B cell (primary cell): ENCODE measurements around the gene LMAN1L. TPM values are rescaled to one million over a fixed set of nuclear protein-coding genes. Genes with fewer than 3 reads are reported as not detected.

ENCODE experiments used
- ATAC-seq: fragments of 200-7000 bp; cut with Tn5 transposase; one replicate; pipeline ENCODE4 v1.10.0; 2021; ENCODE audit warnings: low read depth, mild to moderate bottlenecking, moderate number of reproducible peaks, moderate library complexity
- CTCF ChIA-PET: fragments of 350-600 bp; sonication (Branson Sonifier 250); formaldehyde crosslinking; loops from one replicate; lab custom pipeline; 2021; ENCODE audit warnings: antibody characterized with exemption, inconsistent platforms; lab: Charles Lee
- POLR2A ChIA-PET: fragments of 350-600 bp; sonication (Branson Sonifier 250); formaldehyde crosslinking; loops from one replicate; lab custom pipeline; 2021; ENCODE audit warnings: antibody characterized with exemption; lab: Charles Lee
- DNase-seq: peaks from one replicate; pipeline ENCODE4 v3.0.0; 2013
- H2AFZ ChIP-seq: 2 replicates; pipeline ENCODE4 v1.6.1; 2012; ENCODE audit warnings: mild to moderate bottlenecking, low read depth, low read length; ENCODE audit not compliant: insufficient read depth, poor library complexity, severe bottlenecking
- H3K27ac ChIP-seq, 2 donors: 1 replicate in 1 of 2; 2 replicates in 1 of 2; pipeline ENCODE4 v1.5.1; 2012 to 2013; ENCODE audit warnings: low read length in 2 of 2, mild to moderate bottlenecking in 2 of 2, moderate library complexity in 1 of 2
- H3K27me3 ChIP-seq, 4 experiments: fragments of 200-600 bp in 1 of 4; sonication (generic) in 1 of 4; replicated peaks in 1 of 4; 1 replicate in 2 of 4; 2 replicates in 2 of 4; pipeline versions ENCODE4 v1.6.1 to v1.7.0; 2013 to 2016; ENCODE audit warnings: low read length in 3 of 4, mild to moderate bottlenecking in 2 of 4, mixed read lengths in 1 of 4, moderate library complexity in 1 of 4; ENCODE audit not compliant: insufficient read depth in 4 of 4, control insufficient read depth in 3 of 4; ENCODE audit errors: control extremely low read depth in 1 of 4
- H3K36me3 ChIP-seq, 2 experiments: replicated peaks in 1 of 2; 1 replicate in 1 of 2; 2 replicates in 1 of 2; pipeline versions ENCODE4 v1.6.1 to v1.7.1; 2013; ENCODE audit warnings: low read length in 1 of 2; ENCODE audit not compliant: insufficient read depth in 2 of 2, control insufficient read depth in 1 of 2; ENCODE audit errors: control extremely low read depth in 1 of 2, extremely low read depth in 1 of 2
- H3K4me1 ChIP-seq, 2 donors: fragments of 200-600 bp in 1 of 2; sonication (generic) in 1 of 2; 1 replicate in 1 of 2; 2 replicates in 1 of 2; pipeline versions ENCODE4 v1.5.1 to v1.6.1; 2013 to 2017; ENCODE audit warnings: low read length in 2 of 2; ENCODE audit not compliant: control insufficient read depth in 2 of 2, insufficient read depth in 2 of 2
- H3K4me2 ChIP-seq: replicated peaks from 2 replicates; pipeline ENCODE3; 2012; ENCODE audit warnings: mild to moderate bottlenecking, low read depth, low read length; ENCODE audit not compliant: poor library complexity, severe bottlenecking
- H3K4me3 ChIP-seq, 5 experiments: fragments of 200-600 bp in 1 of 5; sonication (generic) in 1 of 5; 1 replicate in 3 of 5; 2 replicates in 2 of 5; pipeline versions ENCODE4 v1.5.1 to v1.7.0; 2011 to 2016; ENCODE audit warnings: low read length in 4 of 5, mild to moderate bottlenecking in 4 of 5, low read depth in 2 of 5, control low read depth in 1 of 5, moderate library complexity in 1 of 5; ENCODE audit not compliant: insufficient read depth in 1 of 5; ENCODE audit errors: control extremely low read depth in 1 of 5, extremely low read depth in 1 of 5
- H3K79me2 ChIP-seq: fragments of 200-600 bp; sonication (generic); one replicate; pipeline ENCODE4 v1.6.0; 2016; ENCODE audit warnings: low read length; ENCODE audit not compliant: control insufficient read depth, insufficient read depth
- H3K9ac ChIP-seq: fragments of 200-600 bp; sonication (generic); 2 replicates; pipeline ENCODE4 v1.6.1; 2017; ENCODE audit warnings: mild to moderate bottlenecking, low read length, moderate library complexity
- H3K9me3 ChIP-seq, 3 donors: one replicate each; pipeline versions ENCODE4 v1.6.1 to v1.7.1; 2013; ENCODE audit warnings: low read length in 2 of 3; ENCODE audit not compliant: control insufficient read depth in 2 of 3, insufficient read depth in 1 of 3; ENCODE audit errors: control extremely low read depth in 1 of 3
- H4K20me1 ChIP-seq: 2 replicates; pipeline ENCODE4 v1.6.0; 2012; ENCODE audit warnings: mild to moderate bottlenecking, low read length; ENCODE audit not compliant: insufficient read depth, control insufficient read depth, poor library complexity, severe bottlenecking
- H3K27ac Mint-ChIP-seq: one replicate; pipeline ENCODE4 v1.8.0; 2021; ENCODE audit warnings: mixed read lengths
- H3K27me3 Mint-ChIP-seq: one replicate; pipeline ENCODE4 v1.8.0; 2021; ENCODE audit warnings: mixed read lengths
- H3K4me1 Mint-ChIP-seq: one replicate; pipeline ENCODE4 v1.8.0; 2021; ENCODE audit warnings: mixed read lengths
- H3K4me3 Mint-ChIP-seq: one replicate; pipeline ENCODE4 v1.8.0; 2021; ENCODE audit warnings: mixed read lengths
- H3K9me3 Mint-ChIP-seq: one replicate; pipeline ENCODE4 v1.8.0; 2022; ENCODE audit warnings: mixed read lengths; ENCODE audit not compliant: insufficient read depth
- EZH2 ChIP-seq: IDR thresholded peaks from 2 replicates; pipeline ENCODE4 v1.6.1; 2012; ENCODE audit warnings: borderline replicate concordance, low read depth, mild to moderate bottlenecking, moderate library complexity, low read length; ENCODE audit not compliant: insufficient read depth, poor library complexity, severe bottlenecking
- WGBS: methylation state at CpG from one replicate; pipeline ENCODE4 v1.1.5; 2013; ENCODE audit warnings: missing lambda C conversion rate; ENCODE audit not compliant: insufficient coverage; 5-methylcytosine and 5-hydroxymethylcytosine counted together
- intact Hi-C: fragments of 100-400 bp; cut with micrococcal nuclease; formaldehyde crosslinking; loops from one replicate; pipeline ENCODE4 v1.10.0; 2022
- polyA plus RNA-seq: library from polyadenylated mRNA; depleted of rRNA; stranded (reverse); fragments of >200 nt; gene quantifications from 2 replicates; pipeline ENCODE4 v1.2.3, GENCODE V29; 2012
- total RNA-seq, 2 donors: library from RNA; stranded (reverse); fragments of 120-200 nt in 1 of 2; gene quantifications; 1 replicate in 1 of 2; 2 replicates in 1 of 2; pipeline versions ENCODE4 v1.2.3 to v1.2.4, GENCODE V29; 2013 to 2022
- TF ChIP-seq, protein P1 (sequence below): fragments of 200-600 bp; IDR thresholded peaks from one replicate; pipeline ENCODE4 v1.8.0; 2022; ENCODE audit warnings: antibody characterized with exemption, mild to moderate bottlenecking

LMAN1L gene
- total and polyA plus RNA-seq, 2 donors (not counting 1 experiment from before 2014, with no cell fraction given): 0.60 to 1.1 TPM

DNA sequence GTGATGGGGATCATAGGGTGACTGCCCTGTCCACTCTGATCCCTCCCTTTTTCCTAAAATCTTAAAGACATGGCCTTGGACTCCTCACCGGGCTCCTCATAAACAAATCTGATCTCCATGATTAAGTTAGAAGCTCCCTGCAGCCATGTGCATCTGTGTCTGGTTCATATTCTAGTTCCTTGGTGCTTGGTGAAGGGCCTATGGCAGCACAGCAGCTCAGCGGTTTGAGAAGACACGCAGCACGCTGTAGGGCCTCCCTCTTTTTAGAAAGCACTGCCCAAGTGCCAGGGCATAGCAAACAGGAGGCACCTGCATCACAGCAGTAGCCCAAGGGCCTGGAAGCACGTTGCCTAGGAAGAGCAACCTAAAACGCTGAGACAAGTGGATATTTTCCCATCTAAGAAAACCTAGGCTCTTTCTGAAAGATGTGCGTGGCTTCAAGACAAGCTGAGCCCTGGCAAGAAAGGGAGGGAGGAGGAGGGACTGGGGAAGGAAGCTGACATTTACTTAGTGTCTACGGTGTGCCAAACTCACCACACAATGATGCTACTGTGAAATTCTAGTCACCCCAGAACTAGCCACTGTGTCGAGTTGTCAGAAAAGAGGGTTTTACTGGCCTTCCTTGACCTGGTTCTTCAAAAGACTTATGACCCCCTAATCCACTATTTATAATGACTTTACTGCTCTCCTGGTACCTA, 45.2 kb downstream of the LMAN1L start:
- Mint-ChIP-seq H3K4me3 (peak overlapping the region; percentile 69), H3K27ac (peak overlapping the region; percentile 82), H3K9me3 (no peaks in the 10 kb centered on the region), H3K4me1 (peaks cover 40% of the 10 kb centered on the region), H3K27me3 (no peaks in the 10 kb centered on the region)
- Histone ChIP-seq H3K27me3 (no peaks in the 10 kb centered on the region), H3K9me3 (no peaks in the 10 kb centered on the region), H3K27ac (peak overlapping the region in 1 of 2 donors; percentile 67), H3K79me2 (peaks cover 79% of the 10 kb centered on the region), H3K36me3 (peaks cover 0 to 25% of the 10 kb centered on the region in 2 experiments), H3K4me2 (peak overlapping the region; percentile 50), H2AFZ (no peak overlapping the region), H3K9ac (peak overlapping the region; percentile 16), H3K4me3 (no peak overlapping the region), H3K4me1 (peaks cover 34 to 46% of the 10 kb centered on the region in 2 donors), H4K20me1 (peaks cover 96% of the 10 kb centered on the region)
- intact Hi-C loops: loop anchor here (2.0 kb wide), 1 partner anchor 15 kb away; the partner anchor contains the start of gene SCAMP2
- WGBS: 71% methylated on average over 5 of the region's 9 CpGs
- ChIA-PET CTCF (interaction anchor here (0.5 to 4.8 kb wide), 14 partner anchors 9 to 225 kb away, joined by 3 to 23 read pairs (median 4); partner anchors contain the start of genes SCAMP2 and ULK3), POLR2A (interaction anchor here (0.6 to 0.9 kb wide), 3 partner anchors 11 to 16 kb away, joined by 3 to 7 read pairs (median 5); no protein-coding TSS in a partner anchor)
- no peak for TF ChIP-seq EZH2
- TF ChIP-seq, protein P1, sequence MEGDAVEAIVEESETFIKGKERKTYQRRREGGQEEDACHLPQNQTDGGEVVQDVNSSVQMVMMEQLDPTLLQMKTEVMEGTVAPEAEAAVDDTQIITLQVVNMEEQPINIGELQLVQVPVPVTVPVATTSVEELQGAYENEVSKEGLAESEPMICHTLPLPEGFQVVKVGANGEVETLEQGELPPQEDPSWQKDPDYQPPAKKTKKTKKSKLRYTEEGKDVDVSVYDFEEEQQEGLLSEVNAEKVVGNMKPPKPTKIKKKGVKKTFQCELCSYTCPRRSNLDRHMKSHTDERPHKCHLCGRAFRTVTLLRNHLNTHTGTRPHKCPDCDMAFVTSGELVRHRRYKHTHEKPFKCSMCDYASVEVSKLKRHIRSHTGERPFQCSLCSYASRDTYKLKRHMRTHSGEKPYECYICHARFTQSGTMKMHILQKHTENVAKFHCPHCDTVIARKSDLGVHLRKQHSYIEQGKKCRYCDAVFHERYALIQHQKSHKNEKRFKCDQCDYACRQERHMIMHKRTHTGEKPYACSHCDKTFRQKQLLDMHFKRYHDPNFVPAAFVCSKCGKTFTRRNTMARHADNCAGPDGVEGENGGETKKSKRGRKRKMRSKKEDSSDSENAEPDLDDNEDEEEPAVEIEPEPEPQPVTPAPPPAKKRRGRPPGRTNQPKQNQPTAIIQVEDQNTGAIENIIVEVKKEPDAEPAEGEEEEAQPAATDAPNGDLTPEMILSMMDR: no peak
- no peak for DNase-seq
- peak; percentile 55 for ATAC-seq

DNA sequence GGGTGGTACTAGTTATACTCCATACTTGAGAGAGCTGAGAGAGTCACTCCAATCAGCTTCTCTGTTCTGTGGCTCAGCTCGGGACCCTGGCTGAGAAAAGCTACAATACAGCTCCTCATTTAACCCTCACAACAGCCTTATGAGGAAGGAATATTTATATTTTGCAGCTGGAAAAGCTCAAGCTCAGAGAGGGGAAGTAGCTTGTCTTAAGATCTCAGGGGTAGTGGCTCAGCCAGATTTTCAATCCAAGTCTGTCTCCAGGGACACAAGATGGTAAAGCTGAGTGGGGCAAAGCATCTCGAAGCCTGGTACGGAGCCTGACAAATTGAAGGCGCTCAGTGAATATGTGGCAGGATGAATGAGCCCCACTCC, 45.7 kb downstream of the LMAN1L start:
- Mint-ChIP-seq H3K4me3 (peak overlapping the region; percentile 69), H3K4me1 (peaks cover 40% of the 10 kb centered on the region), H3K27me3 (no peaks in the 10 kb centered on the region), H3K9me3 (no peaks in the 10 kb centered on the region), H3K27ac (peak overlapping the region; percentile 82)
- ChIA-PET CTCF (interaction anchor here (0.8 to 4.8 kb wide), 11 partner anchors 11 to 226 kb away, joined by 3 to 23 read pairs (median 4); partner anchors contain the start of genes SCAMP2 and ULK3), POLR2A (interaction anchor here (0.6 to 0.9 kb wide), 3 partner anchors 11 to 16 kb away, joined by 3 to 7 read pairs (median 5); no protein-coding TSS in a partner anchor)
- H3K79me2 ChIP-seq: peaks cover 84% of the 10 kb centered on the region
- TF ChIP-seq EZH2: no peak
- TF ChIP-seq, protein P1: no peak
- DNase-seq (peak; percentile 13), ATAC-seq (no peak)
- peak overlapping the region; percentile 16 for H3K9ac ChIP-seq
- peak overlapping the region; percentile 50 for H3K4me2 ChIP-seq
- peaks cover 34 to 46% of the 10 kb centered on the region in 2 donors for H3K4me1 ChIP-seq
- H3K36me3 ChIP-seq: peaks cover 0 to 19% of the 10 kb centered on the region in 2 experiments
- intact Hi-C loops: loop anchor here (2.0 kb wide), 1 partner anchor 14 kb away; the partner anchor contains the start of gene SCAMP2
- no peak overlapping the region for H2AFZ ChIP-seq
- no peaks in the 10 kb centered on the region for H3K9me3 ChIP-seq
- 74% methylated on average over 3 of the region's 4 CpGs for WGBS
- H4K20me1 ChIP-seq: peaks cover 96% of the 10 kb centered on the region
- no peaks in the 10 kb centered on the region for H3K27me3 ChIP-seq
- H3K27ac ChIP-seq: peak overlapping the region in 1 of 2 donors; percentile 67
- no peak overlapping the region for H3K4me3 ChIP-seq
